Psoas muscle (tissue), 8 donors: Measurements from ENCODE around the gene BAAT. TPM values are rescaled to one million over a fixed set of nuclear protein-coding genes. Genes with fewer than 3 reads are reported as not detected.
A peak's percentile ranks its signal among the peaks of the same experiment; 100 is the strongest.

Experiments used
- ATAC-seq, 4 donors: fragments of 200-7000 bp; cut with Tn5 transposase; one replicate each; pipeline ENCODE4 v1.9.1; 2020; ENCODE audit warnings: moderate library complexity in 3 of 4, mild to moderate bottlenecking in 2 of 4
- DNase-seq, 2 donors: peaks; one replicate each; pipeline ENCODE4 v3.0.0-alpha.2; 2020
- H3K27ac ChIP-seq: fragments of 200-600 bp; one replicate; pipeline ENCODE4 v1.8.0; 2022
- H3K27me3 ChIP-seq, 3 donors: fragments of 200-600 bp in 1 of 3; one replicate each; pipeline versions ENCODE4 v1.6.1 to v1.8.0; 2013 to 2022; ENCODE audit warnings: low read length in 2 of 3, mild to moderate bottlenecking in 2 of 3, moderate library complexity in 1 of 3; ENCODE audit not compliant: insufficient read depth in 3 of 3
- H3K36me3 ChIP-seq, 2 donors: fragments of 200-600 bp in 1 of 2; one replicate each; pipeline versions ENCODE4 v1.6.1 to v1.8.0; 2013 to 2022; ENCODE audit warnings: low read depth in 1 of 2, mild to moderate bottlenecking in 1 of 2, moderate library complexity in 1 of 2; ENCODE audit not compliant: insufficient read depth in 1 of 2
- H3K4me1 ChIP-seq: fragments of 200-600 bp; one replicate; pipeline ENCODE4 v1.8.0; 2022
- H3K4me3 ChIP-seq: fragments of 200-600 bp; one replicate; pipeline ENCODE4 v1.8.0; 2022; ENCODE audit warnings: mild to moderate bottlenecking
- H3K9me3 ChIP-seq: fragments of 200-600 bp; one replicate; pipeline ENCODE4 v1.8.0; 2022
- CTCF ChIP-seq: fragments of 200-600 bp; IDR thresholded peaks from one replicate; pipeline ENCODE4 v1.8.0; 2022; ENCODE audit warnings: antibody characterized with exemption
- WGBS, 3 donors: extraction: QIAGEN DNeasy Blood & Tissue Kit; methylation state at CpG; one replicate each; pipeline versions ENCODE4 v1.1.6 to v1.1.7; 2013; 5-methylcytosine and 5-hydroxymethylcytosine counted together
- intact Hi-C, 2 donors: fragments of 100-400 bp; cut with DNase I; formaldehyde crosslinking; loops; one replicate each; pipeline versions ENCODE4 v1.11.0 to v1.14.2; 2022
- polyA plus RNA-seq, 3 donors: library from polyadenylated mRNA; stranded (reverse); fragments of 200-250 nt; gene quantifications; one replicate each; pipeline ENCODE4 v1.2.3, GENCODE V29; 2013
- total RNA-seq, 4 donors: library from RNA; stranded (reverse); fragmentation: NEBNext Ultra II Directional in 2 of 4; extraction: Animal tissue kit (Norgen Biotek cat#: 25700) in 2 of 4; gene quantifications; one replicate each; pipeline versions ENCODE4 v1.2.1 to v1.2.4, GENCODE V29; 2021 to 2023
- donor health status: healthy with polysubstance abuse.
- donor health status: DM: no; HTN: no; CAD: no; lungs with moderate emphysema.
- donor health status: Bipolar disorder and iron deficiency.
- donor health status: healthy.
- donor health status: DM: yes; HTN: yes; CAD: no.
- donor health status: DM: no; HTN: no; CAD: no.
- donor health status: DM: no; HTN: no; CAD: no.
- donor health status: DM: yes; HTN: yes; CAD: no.

Gene BAAT
- total and polyA plus RNA-seq, 7 donors = 0.08 to 0.71 (median 0.20) TPM

- no peak for TF ChIP-seq CTCF
- H3K36me3 ChIP-seq = peaks cover 26 to 48% of the 10 kb centered on the region in 2 donors
- ATAC-seq (peak in 2 of 4 donors; percentile 46 to 73), DNase-seq (no peak)
- 0 to 4% (median 0%) methylated on average over 2 of the region's 2 CpGs for WGBS, 3 donors
- no peaks in the 10 kb centered on the region for H3K27me3 ChIP-seq
- H3K9me3 ChIP-seq = peaks cover 6% of the 10 kb centered on the region
- H3K4me3 ChIP-seq = peak overlapping the region; percentile 81
- peak overlapping the region; percentile 88 for H3K27ac ChIP-seq
- intact Hi-C loops = loop anchor here in 1 of 2 donors (2.0 to 10.0 kb wide), 3 partner anchors 133 to 1295 kb away; partner anchors contain the start of genes RNF20 and TEX10
- peaks cover 39% of the 10 kb centered on the region for H3K4me1 ChIP-seq
Observed at GRCh38 chr9:101399643-101399970, 14.8 kb upstream of the BAAT start.

GRCh38 chr9:101398930-101399642 lies 14.3 kb upstream of the BAAT start:
- Histone ChIP-seq H3K4me1 (peaks cover 39% of the 10 kb centered on the region), H3K4me3 (peak overlapping the region; percentile 81), H3K9me3 (peaks cover under 1% of the 10 kb centered on the region), H3K36me3 (peaks cover 26 to 43% of the 10 kb centered on the region in 2 donors), H3K27me3 (no peaks in the 10 kb centered on the region), H3K27ac (peak overlapping the region; percentile 88)
- no peak for TF ChIP-seq CTCF
- ATAC-seq (peak in 2 of 4 donors; percentile 16 to 58), DNase-seq (peak in 1 of 2 donors; percentile 16)
- WGBS, 3 donors = 0 to 1% (median 1%) methylated on average over 27 to 28 of the region's 28 CpGs
- intact Hi-C loops = loop anchor here in 1 of 2 donors (2.0 to 10.0 kb wide), 3 partner anchors 134 to 1294 kb away; partner anchors contain the start of genes RNF20 and TEX10

- H3K4me3 ChIP-seq = peak within 1 kb of the TSS; percentile 81
- ATAC-seq (peak; percentile 96 to 99 (median 98)), DNase-seq (peak; percentile 97 to 98)
- peak within 1 kb of the TSS; percentile 88 for H3K27ac ChIP-seq
- peaks cover 19 to 35% of the 10 kb centered on the region in 2 donors for H3K36me3 ChIP-seq
- WGBS, 3 donors = 0 to 1% (median 0%) methylated on average over 44 of the region's 44 CpGs
- H3K27me3 ChIP-seq = no peaks in the 10 kb centered on the region
- peaks cover 6% of the 10 kb centered on the region for H3K9me3 ChIP-seq
- peaks cover 39% of the 10 kb centered on the region for H3K4me1 ChIP-seq
- intact Hi-C loops = loop anchor here in 1 of 2 donors (2.0 to 10.0 kb wide), 3 partner anchors 135 to 1293 kb away; partner anchors contain the start of genes RNF20 and TEX10
- TF ChIP-seq CTCF = no peak
Observed at GRCh38 chr9:101398068-101398929, 13.5 kb upstream of the BAAT start, which contains the start of the genes MRPL50 and ZNF189. TSS of gene MRPL50 (minus strand) at chr9:101398618. CDS start at chr9:101398592, 26 bp downstream. TSS of gene ZNF189 (plus strand) at chr9:101398851. CDS start at chr9:101399157, 306 bp downstream.

GRCh38 chr9:101397746-101398067 lies 12.9 kb upstream of the BAAT start:
- H3K9me3 ChIP-seq = peaks cover 10% of the 10 kb centered on the region
- DNase-seq (no peak), ATAC-seq (peak in 1 of 4 donors; percentile 0)
- H3K4me1 ChIP-seq = peaks cover 39% of the 10 kb centered on the region
- 4 to 7% (median 6%) methylated on average over 4 of the region's 4 CpGs for WGBS, 3 donors
- H3K27me3 ChIP-seq = no peaks in the 10 kb centered on the region
- H3K27ac ChIP-seq = peak overlapping the region; percentile 88
- H3K36me3 ChIP-seq = peaks cover 14 to 29% of the 10 kb centered on the region in 2 donors
- intact Hi-C loops = loop anchor here in 1 of 2 donors (2.0 to 10.0 kb wide), 3 partner anchors 135 to 1293 kb away; partner anchors contain the start of genes RNF20 and TEX10
- H3K4me3 ChIP-seq = peak overlapping the region; percentile 81
- no peak for TF ChIP-seq CTCF
